MV-4-11 (cell line): Measurements from ENCODE around the gene ZNF618.
A peak's percentile ranks its signal among the peaks of the same experiment; 100 is the strongest.

ENCODE experiments used
- DNase-seq: peaks from one replicate; lab custom pipeline; 2025; lab: John Stamatoyannopoulos, UW

Gene ZNF618

DNA sequence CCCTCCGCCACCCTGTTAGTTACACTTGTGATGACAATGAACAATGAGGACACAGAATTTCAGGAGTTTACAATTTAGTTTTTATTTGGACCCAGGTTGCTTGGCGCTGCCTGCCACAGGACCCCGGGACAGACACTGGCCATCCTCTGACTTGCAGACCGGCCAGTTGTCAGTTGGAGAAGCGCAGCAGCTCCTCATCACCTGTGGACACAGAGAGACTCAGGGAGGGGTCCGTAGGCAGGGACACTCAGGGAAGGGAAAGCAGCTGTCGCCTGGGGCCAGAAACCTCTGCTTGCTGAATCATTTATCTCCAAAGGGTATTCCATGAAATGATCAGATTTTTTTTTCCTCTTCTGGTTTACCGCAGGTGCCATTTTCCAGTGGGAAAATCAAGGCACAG, 184.0 kb downstream of the ZNF618 start:
- DNase-seq = no peak

DNA sequence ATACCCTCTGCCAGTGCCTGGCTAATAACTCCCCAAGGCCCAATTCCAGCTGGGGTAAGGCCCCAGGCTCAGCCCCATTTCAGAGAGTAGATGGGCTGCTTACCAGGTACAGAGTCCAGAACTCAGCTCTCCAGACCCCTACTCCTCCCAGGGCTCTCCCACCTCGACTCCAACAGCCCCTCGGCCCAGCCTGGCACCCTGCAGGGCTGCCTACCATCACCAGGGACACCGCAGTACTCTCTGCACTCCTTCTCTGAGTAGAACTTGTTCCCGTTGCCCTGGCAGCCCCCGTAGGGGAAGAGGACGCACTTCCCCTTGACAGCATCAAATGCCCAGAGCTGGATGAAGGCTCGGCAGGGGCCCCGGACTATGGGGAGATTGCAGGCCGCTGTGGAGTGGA, 184.6 kb downstream of the ZNF618 start:
- DNase-seq = no peak

DNA sequence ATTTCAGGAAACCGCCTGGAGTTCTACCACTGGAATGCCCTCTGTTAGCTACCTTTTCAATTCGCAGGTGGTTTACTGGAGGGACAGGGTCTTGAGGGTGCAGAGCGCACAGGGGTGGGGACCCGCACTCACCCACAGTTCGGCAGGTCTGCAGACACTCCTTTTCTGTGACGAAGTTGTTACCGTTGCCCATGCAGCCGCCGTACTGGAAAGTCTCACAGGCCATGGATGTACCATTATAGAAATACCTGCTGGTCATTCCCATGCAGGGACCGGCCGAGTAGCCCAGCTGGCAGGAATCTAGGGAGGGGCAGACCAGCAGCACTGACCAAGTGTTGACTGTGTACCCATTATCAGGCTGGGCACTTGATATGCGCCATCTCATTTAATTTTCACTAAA, 185.2 kb downstream of the ZNF618 start:
- no peak for DNase-seq

DNA sequence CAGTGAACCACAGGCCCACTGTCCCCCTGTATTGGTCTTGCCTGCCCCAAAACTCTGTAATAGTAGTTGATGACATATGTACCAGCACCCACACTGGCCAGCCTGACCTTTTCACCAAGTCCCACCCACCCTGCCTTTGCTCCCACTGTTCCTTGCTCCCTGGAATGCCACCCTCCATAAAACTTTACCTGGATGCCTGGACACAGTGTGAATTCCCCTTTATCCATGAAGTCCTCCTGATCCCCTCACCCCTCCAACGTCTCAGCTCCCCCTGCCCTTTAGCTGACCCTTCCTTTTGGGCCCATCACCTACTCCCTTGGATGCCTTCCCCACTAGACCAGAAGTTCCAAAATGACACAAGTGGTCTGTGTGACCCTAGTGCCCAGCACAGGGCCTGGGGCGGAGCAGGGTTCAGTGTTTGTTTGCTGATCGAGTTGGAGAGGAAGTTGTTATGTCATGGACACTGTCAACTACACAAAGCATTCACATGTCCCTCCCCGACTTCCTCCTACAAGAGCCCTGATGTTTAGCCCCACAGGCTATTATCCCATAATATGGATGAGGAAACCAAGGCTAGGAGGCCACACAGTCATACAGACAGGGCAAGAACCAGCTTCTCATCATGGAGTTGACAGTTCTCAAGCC, 185.8 kb downstream of the ZNF618 start:
- peak; percentile 14 for DNase-seq

- no peak for DNase-seq
Measured at GRCh38 chr9:114065304-114065703, 189.2 kb downstream of the ZNF618 start.

DNA sequence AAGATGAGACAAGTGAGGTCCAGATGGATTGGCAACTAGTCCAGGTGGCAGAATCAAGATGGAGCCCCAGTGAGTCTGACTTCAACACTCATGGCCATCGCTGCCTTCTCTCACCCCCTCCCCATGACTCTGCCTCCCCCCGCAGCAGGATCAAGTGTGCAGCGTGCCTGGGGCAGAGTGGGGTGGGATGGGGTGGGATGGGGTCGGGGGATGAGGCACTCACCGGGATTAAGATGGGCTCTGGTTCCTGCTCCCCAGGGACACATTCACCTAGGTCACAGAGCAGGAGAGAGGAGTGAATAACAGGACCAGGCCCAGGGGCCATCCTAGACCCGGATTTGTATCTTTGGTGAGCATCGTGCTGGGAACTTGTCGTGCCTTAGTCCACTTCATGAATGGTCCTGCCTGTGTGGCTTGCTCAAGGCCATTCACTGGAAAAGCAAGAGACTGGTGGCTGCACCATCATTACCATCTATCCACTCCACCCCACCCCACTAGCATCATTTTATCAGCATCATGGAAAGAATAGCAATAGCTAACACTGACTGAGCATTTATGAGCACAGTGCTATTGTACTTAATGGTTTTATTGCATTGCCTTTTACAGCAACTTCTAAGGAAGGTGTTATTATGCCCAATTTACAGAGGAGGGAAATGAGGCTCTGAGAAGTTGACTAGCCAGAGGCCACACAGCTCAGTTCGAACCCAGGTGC, 193.5 kb downstream of the ZNF618 start:
- no peak for DNase-seq

- no peak for DNase-seq
Measured at GRCh38 chr9:114070188-114071103, 194.3 kb downstream of the ZNF618 start.

DNA sequence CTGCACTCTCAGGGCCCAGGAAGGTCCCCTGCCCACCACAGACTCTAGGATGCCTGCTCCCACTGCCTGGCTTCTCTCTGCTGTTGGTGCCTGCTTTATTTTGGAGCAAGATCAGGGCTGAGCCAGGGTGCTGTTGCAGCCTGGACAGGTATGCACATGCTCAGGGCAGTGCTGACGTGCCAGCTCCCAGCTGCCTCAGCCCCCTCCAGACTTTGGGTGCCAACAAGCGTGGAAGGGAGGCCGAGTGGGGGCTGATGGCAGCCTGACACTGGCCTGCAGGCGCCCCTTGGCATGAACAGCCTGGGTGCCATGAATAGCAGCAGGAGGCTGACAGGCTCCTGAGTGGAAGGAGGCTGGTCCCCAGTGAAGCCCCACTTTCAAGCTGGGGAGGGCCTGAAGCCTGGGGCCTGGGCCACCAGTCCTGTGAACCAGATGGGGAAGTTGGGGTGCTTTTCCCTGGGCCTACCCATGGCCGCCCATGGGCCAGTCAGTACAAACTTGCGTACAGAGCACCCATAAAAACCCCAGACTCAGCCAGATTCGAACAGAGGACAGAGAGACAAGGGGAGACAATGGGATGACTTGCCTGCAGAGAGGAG, 195.2 kb downstream of the ZNF618 start:
- DNase-seq = no peak

DNA sequence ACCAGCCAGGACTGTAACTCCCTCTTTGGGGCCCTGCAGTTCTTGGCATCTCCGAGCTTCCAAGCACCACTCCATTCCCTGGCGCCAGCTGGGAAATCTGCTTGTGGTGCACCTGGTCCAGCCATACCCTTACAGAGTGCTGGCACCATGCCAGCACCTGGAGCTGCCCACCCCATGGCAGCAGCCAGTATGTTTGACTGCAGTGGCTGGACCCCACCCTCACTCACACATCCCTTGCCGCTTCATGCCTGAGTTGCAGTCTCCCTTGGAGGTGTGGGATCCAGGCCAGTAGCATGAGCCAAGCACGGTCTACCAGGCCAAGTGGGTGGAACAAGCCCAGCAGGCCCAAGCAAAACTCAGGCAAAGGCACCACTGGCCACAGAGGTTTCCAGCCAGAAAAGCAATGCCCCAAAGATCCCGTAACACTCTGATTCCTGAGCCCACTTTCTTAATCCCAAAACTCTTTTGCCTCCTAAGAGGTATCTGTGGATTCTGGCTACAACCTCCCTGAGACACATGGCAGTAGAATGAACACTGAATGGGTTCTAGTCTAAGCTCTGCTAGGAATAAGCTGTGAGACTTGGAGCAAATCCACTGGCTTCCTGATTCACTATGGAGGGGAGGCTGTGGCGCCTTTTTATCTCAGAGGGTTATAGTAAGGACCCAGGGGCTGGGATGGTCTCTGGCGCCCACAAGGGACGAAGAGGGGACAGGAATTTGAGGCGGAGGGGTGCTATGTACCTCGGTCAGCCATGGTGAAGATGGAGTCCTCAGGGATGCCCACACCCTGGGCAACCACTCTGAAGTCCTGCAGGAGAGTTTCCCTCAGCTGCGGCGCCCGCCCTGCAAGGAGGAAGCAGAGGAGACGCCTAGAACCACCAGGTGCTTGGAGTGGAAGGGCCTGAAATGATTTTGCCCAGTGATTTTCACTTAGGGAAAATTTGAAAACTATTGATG, 196.4 kb downstream of the ZNF618 start:
- no peak for DNase-seq

- DNase-seq = no peak
Measured at GRCh38 chr9:114075602-114076001, 199.5 kb downstream of the ZNF618 start.

- no peak for DNase-seq
Measured at GRCh38 chr9:114076237-114077161, 200.4 kb downstream of the ZNF618 start.

GRCh38 chr9:114077162-114077837, 201.2 kb downstream of the ZNF618 start:
- no peak for DNase-seq

DNA sequence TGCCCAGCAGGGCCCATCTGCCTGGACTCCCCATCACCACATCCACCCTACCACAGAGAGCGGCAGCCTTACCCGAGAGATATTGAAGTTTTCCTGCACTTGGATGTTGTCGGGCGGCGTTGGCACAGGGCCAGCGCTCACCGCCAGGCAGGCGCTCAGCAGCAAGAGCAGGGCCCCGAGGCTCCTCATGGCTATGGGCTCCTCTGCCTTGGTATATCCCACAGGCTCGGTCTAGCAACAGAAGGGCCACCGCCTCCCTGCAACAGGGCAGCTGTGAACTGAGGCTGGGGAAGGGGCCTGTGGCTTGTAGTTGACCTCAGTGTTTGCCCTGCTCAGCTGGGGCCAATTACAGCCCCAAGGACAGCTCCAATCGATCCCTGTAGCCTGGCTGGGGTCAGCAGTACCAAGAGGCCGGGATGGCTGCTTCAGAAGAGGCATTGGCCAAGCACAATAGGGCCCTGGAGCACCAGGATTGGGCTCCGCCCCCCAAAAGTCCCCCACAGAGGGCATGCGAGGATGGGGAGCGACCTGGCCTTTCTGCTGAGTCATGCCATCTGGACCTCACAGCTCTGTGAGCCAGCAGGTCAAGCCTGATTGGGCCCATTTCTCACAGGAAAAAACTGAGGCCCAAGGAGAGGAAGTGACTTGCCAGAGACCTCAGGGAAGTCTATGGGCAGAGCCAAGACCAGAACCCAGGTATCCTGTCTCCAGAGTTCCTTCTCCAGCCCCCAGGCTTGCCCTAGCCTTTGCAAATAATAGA, 202.1 kb downstream of the ZNF618 start, which contains the start of gene AMBP:
TSS of gene AMBP (minus strand) at position 280 of the 760 bp plus-strand sequence. CDS start at position 189, 91 bp downstream.
- DNase-seq = no peak

- DNase-seq = no peak
Measured at GRCh38 chr9:114078781-114079156, 202.7 kb downstream of the ZNF618 start.

DNA sequence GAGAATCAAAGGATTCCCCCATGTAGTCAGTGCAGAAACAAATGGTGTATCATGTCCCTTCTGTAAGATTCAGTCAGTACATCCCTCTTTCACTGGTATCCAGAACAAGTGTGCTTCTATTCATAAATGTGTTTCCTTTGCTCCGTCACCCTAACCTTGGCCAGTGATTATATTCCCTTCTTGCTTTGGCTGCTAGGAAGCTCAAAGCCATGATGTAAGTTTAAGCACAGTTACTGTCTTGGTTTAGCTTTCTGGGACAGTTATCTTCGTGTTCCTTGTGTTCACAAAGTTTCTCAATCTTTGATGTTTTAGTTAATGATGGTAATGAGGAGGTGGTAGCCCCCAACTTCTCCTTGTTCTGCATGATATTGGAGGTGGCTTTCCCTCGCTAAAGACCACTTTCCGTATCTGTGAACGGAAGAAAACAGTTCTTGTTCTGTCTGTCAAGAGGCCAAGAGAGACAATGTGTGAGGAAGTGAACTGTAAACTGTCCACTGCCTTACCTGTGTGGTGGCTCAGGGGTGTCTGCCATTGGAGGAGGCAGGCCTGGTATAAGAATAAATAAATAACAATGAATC, 204.2 kb downstream of the ZNF618 start:
- no peak for DNase-seq

DNA sequence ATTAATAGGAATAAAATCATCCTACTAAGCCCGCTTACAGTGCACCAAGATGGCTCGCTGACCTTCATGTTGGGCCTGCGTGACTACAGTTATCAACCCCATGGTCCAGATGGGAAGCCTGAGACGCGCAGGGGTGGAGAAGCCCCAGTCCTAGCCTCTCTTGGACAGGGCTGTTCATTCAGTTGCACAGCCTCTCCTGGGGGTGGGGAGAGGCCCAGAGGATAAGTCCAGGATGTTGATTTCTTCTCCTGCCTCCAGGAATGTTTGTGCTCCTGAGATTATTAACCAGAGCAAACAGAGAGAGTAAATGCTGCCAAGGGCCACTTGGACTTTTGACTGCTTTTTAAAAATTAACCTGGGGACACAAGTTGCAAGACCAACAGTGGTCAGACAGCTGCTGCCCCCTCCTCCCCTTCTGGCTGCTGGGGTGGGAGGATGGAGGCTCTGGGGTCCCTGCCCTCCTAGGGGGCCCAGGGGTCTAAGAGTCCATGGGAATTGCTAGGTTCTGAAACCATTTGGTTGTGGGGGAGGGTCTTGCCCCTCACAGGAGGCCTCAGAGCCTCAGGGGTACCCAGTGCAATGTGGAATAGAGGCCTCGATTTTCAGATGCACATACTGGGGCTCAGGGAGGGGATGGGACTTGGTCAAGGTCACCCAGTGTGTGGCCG, 204.8 kb downstream of the ZNF618 start:
- DNase-seq = no peak

DNA sequence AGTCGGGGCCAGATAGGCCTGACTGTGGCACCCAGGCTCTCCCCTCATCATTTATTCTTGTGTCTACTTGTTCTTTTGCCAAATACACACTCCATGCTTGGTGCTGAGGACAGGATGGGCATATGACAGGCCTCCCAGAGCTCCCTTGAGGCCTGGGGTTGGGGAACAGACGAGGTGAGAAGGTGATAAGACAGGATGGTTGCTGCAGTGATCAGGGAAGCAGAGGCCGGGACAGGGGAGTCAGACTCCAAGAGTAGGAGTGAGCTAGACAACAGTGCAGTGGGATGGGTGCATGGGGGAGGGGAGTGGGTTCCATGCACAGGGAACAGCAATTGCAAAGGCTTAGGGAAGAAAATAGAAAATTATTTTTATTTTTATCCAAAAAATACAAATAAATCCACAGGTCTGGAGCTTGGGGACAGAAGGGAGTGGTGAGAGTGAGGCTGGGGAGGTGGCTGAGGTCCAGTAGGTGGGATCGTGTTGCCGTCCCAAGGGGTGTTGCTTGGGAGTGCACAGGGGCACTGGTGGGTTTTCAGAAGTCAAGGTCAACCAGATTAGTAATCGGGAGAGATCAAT, 205.4 kb downstream of the ZNF618 start:
- DNase-seq = no peak
